GM12864 (cell line): ENCODE measurements around the gene EEF1A2.

Experiments
- DNase-seq: peaks from one replicate; pipeline ENCODE4 v3.0.0-alpha.2; 2011; ENCODE audit warnings: low read depth
- H3K4me3 ChIP-seq: 2 replicates; pipeline ENCODE4 v1.5.1; 2011; ENCODE audit warnings: mild to moderate bottlenecking, low read depth, low read length, control low read depth
- CTCF ChIP-seq: IDR thresholded peaks from 2 replicates; pipeline ENCODE4 v1.5.1; 2011; ENCODE audit warnings: low read depth, mild to moderate bottlenecking, moderate library complexity, low read length, control low read depth, inconsistent platforms; ENCODE audit errors: missing control alignments

Gene EEF1A2

GRCh38 chr20:63490416-63490815 lies 8.5 kb downstream of the EEF1A2 start:
- no peak for TF ChIP-seq CTCF
- no peak for DNase-seq
- no peak overlapping the region for H3K4me3 ChIP-seq

- DNase-seq: no peak
- H3K4me3 ChIP-seq: no peak overlapping the region
- TF ChIP-seq CTCF: no peak
Measured at GRCh38 chr20:63488315-63489251, 10.3 kb downstream of the EEF1A2 start.

DNA sequence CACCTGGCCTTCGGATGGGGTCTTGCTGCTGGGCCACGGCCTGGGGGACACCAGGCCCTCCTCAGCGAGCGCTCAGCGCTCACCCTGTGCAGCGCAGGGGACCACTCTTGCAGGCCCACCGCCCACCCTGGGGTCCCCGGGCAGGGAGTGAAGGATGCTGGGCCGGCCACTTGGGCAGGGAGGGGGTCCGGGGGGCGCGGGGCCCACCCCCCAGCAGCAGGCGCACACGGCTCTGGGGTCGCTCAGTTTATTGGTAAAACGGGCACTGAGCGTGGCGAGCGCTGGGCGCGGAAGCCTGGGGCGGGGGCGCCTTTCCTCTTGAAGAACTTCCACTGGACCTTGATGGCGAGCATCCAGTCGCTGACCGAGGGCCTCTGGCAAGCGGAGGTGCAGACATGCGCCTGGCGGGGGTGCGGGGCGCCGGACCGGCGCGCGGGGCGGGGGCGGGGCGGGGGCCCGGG lies 11.1 kb downstream of the EEF1A2 start:
- no peak overlapping the region for H3K4me3 ChIP-seq
- DNase-seq: no peak
- TF ChIP-seq CTCF: no peak

DNA sequence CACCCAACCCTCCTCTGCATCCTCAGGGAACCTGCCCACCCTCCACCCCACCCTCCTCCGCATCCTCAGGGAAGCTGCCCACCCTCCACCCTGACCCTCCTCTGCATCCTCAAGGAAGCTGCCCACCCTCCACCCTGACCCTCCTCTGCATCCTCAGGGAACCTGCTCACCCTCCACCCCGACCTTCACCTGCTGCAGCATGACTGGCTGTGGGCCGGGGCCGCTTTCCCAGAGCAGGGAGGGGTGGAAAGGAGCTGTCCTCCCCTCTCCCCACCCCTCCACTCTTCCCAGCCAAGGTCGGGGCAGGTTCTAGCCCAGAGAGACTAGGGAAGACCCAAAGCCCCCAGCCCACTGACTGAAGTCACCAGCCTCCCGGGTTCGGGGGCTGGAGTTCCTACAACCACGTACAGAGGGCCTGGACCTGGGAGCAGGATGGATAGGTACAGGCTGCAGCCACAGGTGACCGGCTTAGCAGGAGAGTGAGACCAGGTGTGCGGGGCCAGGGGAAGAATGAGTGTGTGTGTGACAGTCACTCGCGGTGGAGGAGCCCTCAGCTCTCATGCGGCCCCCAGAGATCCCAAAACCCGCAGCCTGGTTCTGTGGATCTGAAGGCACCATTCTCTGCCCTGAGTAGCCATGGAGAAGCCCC lies 11.6 kb downstream of the EEF1A2 start:
- no peak for TF ChIP-seq CTCF
- no peak for DNase-seq
- no peak overlapping the region for H3K4me3 ChIP-seq

- no peak for DNase-seq
- no peak overlapping the region for H3K4me3 ChIP-seq
- TF ChIP-seq CTCF: no peak
Measured at GRCh38 chr20:63486300-63486855, 12.5 kb downstream of the EEF1A2 start.

DNA sequence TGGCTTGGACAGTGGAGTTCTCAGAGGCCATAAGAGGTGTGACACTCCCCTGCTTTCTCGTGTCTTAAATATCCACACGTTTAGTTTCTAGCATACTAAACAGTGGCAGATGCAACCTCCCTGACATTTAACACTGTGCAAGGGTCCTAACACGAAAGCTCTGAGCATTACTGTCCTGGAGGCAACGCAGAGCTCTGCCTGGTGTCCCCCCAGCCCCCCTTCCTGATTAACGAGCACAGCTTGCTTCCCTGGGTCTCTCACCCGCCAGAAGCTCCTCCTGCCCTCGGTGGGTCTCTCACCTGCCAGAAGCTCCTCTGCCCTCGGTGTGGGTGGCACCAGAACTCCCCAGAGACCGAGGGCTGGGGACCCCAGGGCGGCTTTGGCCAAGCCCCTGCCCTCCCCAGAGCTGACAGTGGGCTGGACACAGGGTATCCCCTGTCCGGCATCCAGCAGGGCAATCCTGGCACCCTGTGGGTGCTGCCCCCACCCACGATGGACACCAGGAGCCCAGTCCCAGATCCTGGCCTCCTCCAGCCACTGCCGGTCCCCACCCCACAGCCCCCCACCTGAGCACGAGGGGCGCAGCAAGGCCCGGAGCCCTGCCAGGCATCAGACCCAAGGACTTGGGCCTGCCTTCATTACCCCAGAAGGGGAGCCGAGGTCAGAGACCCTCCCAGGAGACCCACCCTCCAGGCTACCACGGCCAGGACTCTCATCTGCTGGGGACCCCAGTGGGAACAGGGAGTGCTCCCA lies 14.1 kb downstream of the EEF1A2 start:
- no peak for TF ChIP-seq CTCF
- no peak for DNase-seq
- no peak overlapping the region for H3K4me3 ChIP-seq
